KMS-11 (cell line): Measurements from ENCODE around the gene RETREG3.
A peak's percentile ranks its signal among the peaks of the same experiment; 100 is the strongest.

Experiments used
- H2AFZ ChIP-seq: fragments of 200-600 bp; sonication (generic); 2 replicates; pipeline ENCODE4 v1.6.1; 2016; ENCODE audit warnings: antibody characterized with exemption, mixed run types, low read depth
- H3K27ac ChIP-seq: fragments of 200-600 bp; sonication (generic); 2 replicates; pipeline ENCODE4 v1.6.1; 2016; ENCODE audit warnings: mild to moderate bottlenecking, mixed run types
- H3K27me3 ChIP-seq: fragments of 200-600 bp; sonication (generic); 2 replicates; pipeline ENCODE4 v1.6.1; 2017; ENCODE audit warnings: mild to moderate bottlenecking, low read depth, mixed run types, moderate library complexity; ENCODE audit not compliant: insufficient read depth
- H3K36me3 ChIP-seq: fragments of 200-600 bp; sonication (generic); 2 replicates; pipeline ENCODE4 v1.6.1; 2017; ENCODE audit warnings: mild to moderate bottlenecking, mixed run types; ENCODE audit not compliant: insufficient read depth
- H3K4me1 ChIP-seq: fragments of 200-600 bp; sonication (generic); 2 replicates; pipeline ENCODE4 v1.6.1; 2016; ENCODE audit warnings: mild to moderate bottlenecking, low read depth, mixed run types; ENCODE audit not compliant: poor library complexity, severe bottlenecking
- H3K4me2 ChIP-seq: fragments of 200-600 bp; sonication (generic); 2 replicates; pipeline ENCODE4 v1.7.0; 2016; ENCODE audit warnings: mild to moderate bottlenecking, mixed run types
- H3K4me3 ChIP-seq: fragments of 200-600 bp; sonication (generic); IDR thresholded peaks from 2 replicates; pipeline ENCODE4 v1.6.1; 2017; ENCODE audit warnings: low read depth, low read length, mixed read lengths; ENCODE audit not compliant: insufficient read depth
- H3K79me2 ChIP-seq: fragments of 200-600 bp; sonication (generic); 2 replicates; pipeline ENCODE4 v1.6.1; 2016; ENCODE audit warnings: low read depth, mixed run types; ENCODE audit not compliant: insufficient read depth
- H3K9ac ChIP-seq: fragments of 200-600 bp; sonication (generic); 2 replicates; pipeline ENCODE4 v1.6.1; 2016; ENCODE audit warnings: mild to moderate bottlenecking, mixed run types
- H4K20me1 ChIP-seq: fragments of 200-600 bp; sonication (generic); 2 replicates; pipeline ENCODE4 v1.6.1; 2016; ENCODE audit warnings: mild to moderate bottlenecking, mixed run types; ENCODE audit not compliant: insufficient read depth
- TF ChIP-seq, protein P1 (sequence below): fragments of 200-600 bp; sonication (generic); conservative IDR thresholded peaks from 2 replicates; pipeline ENCODE4 v1.6.1; 2017; ENCODE audit warnings: low read depth, mild to moderate bottlenecking, antibody characterized with exemption, low read length, moderate library complexity, mixed read lengths

Gene RETREG3

DNA sequence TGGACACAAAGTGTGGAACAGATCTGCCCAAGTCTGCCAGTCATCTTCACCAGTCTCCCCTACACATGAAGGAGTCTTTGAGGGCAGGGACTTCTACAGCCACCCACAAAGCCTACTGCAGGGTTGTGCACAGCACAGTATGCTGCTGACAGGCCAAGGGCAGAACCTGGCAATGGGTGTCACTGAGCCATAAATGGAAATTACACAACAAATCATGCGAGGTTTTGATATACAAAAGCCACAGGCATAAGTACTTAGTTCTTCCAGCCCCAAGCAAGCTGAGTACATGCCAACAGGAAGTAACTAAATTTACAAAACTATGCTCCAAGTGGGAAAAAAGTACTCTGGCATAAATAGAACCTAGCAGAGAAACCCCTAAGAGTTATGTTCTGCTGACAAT is 23.8 kb downstream of the RETREG3 start:
- TF ChIP-seq, protein P1, sequence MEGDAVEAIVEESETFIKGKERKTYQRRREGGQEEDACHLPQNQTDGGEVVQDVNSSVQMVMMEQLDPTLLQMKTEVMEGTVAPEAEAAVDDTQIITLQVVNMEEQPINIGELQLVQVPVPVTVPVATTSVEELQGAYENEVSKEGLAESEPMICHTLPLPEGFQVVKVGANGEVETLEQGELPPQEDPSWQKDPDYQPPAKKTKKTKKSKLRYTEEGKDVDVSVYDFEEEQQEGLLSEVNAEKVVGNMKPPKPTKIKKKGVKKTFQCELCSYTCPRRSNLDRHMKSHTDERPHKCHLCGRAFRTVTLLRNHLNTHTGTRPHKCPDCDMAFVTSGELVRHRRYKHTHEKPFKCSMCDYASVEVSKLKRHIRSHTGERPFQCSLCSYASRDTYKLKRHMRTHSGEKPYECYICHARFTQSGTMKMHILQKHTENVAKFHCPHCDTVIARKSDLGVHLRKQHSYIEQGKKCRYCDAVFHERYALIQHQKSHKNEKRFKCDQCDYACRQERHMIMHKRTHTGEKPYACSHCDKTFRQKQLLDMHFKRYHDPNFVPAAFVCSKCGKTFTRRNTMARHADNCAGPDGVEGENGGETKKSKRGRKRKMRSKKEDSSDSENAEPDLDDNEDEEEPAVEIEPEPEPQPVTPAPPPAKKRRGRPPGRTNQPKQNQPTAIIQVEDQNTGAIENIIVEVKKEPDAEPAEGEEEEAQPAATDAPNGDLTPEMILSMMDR: no peak
- H3K9ac ChIP-seq: no peak overlapping the region
- no peak overlapping the region for H3K4me3 ChIP-seq
- H3K4me1 ChIP-seq: peaks cover 66% of the 10 kb centered on the region
- peak overlapping the region; percentile 44; the same call in 1 of the 2 replicates for H3K4me2 ChIP-seq
- peaks cover 5% of the 10 kb centered on the region; the same call in 1 of the 2 replicates for H3K36me3 ChIP-seq
- no peaks in the 10 kb centered on the region for H3K79me2 ChIP-seq
- no peaks in the 10 kb centered on the region for H4K20me1 ChIP-seq
- no peak overlapping the region for H2AFZ ChIP-seq
- H3K27me3 ChIP-seq: no peaks in the 10 kb centered on the region
- no peak overlapping the region for H3K27ac ChIP-seq

DNA sequence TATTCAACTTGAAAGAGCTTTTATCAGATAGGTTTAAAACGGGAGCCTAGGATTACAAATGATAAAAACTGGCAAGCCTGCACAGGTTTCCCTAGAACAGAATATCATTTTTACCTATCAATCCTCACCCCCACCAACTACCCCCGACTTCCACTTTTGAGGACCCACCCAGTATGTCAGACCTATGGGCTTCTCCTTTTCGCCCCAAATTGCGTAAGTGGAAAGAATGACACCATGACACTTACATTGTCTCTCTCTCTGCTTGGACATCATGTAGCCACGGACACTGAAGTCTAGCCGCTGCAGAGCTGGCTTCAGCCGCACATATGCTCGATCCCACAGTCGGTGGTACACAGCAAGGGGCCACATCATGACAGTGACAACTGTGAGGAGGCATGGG is 24.3 kb downstream of the RETREG3 start:
- TF ChIP-seq, protein P1: no peak
- H3K36me3 ChIP-seq: peaks cover 5% of the 10 kb centered on the region; the same call in 1 of the 2 replicates
- no peak overlapping the region for H3K9ac ChIP-seq
- H3K27me3 ChIP-seq: no peaks in the 10 kb centered on the region
- no peaks in the 10 kb centered on the region for H4K20me1 ChIP-seq
- H3K4me1 ChIP-seq: peaks cover 70% of the 10 kb centered on the region
- no peaks in the 10 kb centered on the region for H3K79me2 ChIP-seq
- no peak overlapping the region for H3K27ac ChIP-seq
- H2AFZ ChIP-seq: no peak overlapping the region
- no peak overlapping the region for H3K4me3 ChIP-seq
- no peak overlapping the region for H3K4me2 ChIP-seq

DNA sequence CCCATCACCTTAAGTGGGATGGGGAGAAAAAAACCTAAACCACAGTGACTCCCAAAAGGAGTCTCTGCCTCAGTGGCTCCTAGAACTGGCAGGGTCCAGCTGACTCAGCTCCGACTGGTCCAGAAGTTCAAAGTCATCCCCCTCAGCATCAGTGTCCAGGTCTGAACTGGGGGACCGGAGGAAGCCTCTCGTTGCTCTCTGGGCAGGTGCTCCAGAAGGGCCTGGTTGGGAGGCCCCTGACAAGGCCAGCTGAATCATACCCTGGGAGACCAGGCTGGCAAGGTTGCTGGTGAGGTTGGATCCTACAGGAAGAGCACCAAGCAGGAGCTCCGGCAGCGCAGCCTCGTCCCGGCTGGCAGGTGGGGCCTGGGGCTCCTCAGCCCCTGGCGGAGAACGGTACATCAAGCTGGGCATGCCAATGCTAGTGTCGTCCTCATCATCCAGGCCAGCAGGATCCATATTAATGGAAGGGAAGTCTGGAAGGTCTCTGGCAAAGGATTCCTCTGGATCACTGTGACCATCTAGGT is 27.4 kb downstream of the RETREG3 start:
- Histone ChIP-seq H4K20me1 (no peaks in the 10 kb centered on the region), H2AFZ (no peak overlapping the region), H3K27ac (no peak overlapping the region; the same call in 1 of the 2 replicates), H3K79me2 (peaks cover 7% of the 10 kb centered on the region; the same call in 1 of the 2 replicates), H3K4me3 (no peak overlapping the region), H3K27me3 (no peaks in the 10 kb centered on the region), H3K36me3 (peaks cover 5% of the 10 kb centered on the region; the same call in 1 of the 2 replicates), H3K4me2 (no peak overlapping the region), H3K9ac (no peak overlapping the region), H3K4me1 (peaks cover 63% of the 10 kb centered on the region)
- TF ChIP-seq, protein P1: no peak

DNA sequence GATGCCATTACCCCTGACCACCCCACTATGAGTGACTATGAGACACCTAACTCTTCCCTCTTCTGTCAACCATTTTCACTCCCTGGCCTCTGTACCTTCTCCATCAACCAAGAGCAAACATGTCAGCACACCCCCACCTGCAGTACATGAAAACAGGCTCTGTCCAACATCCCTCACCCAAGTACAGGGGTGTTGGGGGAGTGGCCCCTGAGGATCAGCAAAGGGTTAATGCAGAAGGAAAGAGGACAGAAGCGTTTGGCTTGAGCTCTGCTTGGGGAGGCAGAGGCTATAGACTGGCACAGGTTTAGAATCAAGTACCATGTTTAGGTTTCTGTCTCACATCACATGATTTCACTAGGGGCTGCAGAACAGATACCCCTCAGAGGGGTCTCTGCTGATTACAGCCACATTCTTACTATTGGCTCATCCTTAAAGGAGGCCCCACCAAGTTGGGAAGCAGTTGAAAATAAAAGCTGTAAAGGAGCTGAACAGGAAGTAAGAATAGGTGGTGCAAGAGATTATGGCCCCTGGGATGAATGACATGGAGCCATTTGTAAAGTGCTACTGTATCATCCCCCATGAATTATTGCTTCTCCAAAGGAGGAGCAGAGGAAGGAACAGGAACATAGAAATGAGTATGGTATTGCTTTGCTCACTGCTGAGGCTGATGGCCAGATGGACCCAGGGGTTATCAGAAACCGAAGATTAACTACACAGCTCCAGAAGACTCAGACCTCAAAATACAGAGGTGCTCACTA is 29.2 kb downstream of the RETREG3 start:
- Histone ChIP-seq H3K27me3 (no peaks in the 10 kb centered on the region), H3K79me2 (peaks cover 17% of the 10 kb centered on the region; the same call in 1 of the 2 replicates), H3K4me1 (peaks cover 64% of the 10 kb centered on the region), H4K20me1 (no peaks in the 10 kb centered on the region), H3K27ac (peak overlapping the region; percentile 90), H3K4me2 (peak overlapping the region; percentile 97), H3K9ac (peak overlapping the region; percentile 40; the same call in 1 of the 2 replicates), H3K36me3 (peaks cover 5% of the 10 kb centered on the region; the same call in 1 of the 2 replicates), H3K4me3 (no peak overlapping the region), H2AFZ (no peak overlapping the region)
- TF ChIP-seq, protein P1: no peak
